ENCODE results near the gene TXNDC5.
A peak's percentile ranks its signal among the peaks of the same experiment; 100 is the strongest.
"Not testable (repeated sequence)": the region's sequence is repeated elsewhere in the genome, so short reads cannot be mapped to it uniquely, and the experiment has no call there.

Gene TXNDC5

GRCh38 chr6:7894262-7895124 lies 16.1 kb downstream of the TXNDC5 start:
- DNase-seq: no peak

GRCh38 chr6:7893342-7893741 lies 17.2 kb downstream of the TXNDC5 start:
- no peak for DNase-seq

- DNase-seq: not testable (repeated sequence)
Observed at GRCh38 chr6:7892367-7892766, 18.2 kb downstream of the TXNDC5 start.

GRCh38 chr6:7891078-7891872 lies 19.3 kb downstream of the TXNDC5 start:
- DNase-seq: no peak

- DNase-seq: no peak
Observed at GRCh38 chr6:7888587-7889357, 21.8 kb downstream of the TXNDC5 start.

GRCh38 chr6:7887278-7887991 lies 23.2 kb downstream of the TXNDC5 start:
- DNase-seq: no peak

GRCh38 chr6:7886132-7886531 lies 24.5 kb downstream of the TXNDC5 start:
- no peak for DNase-seq

GRCh38 chr6:7883381-7883780 lies 27.2 kb downstream of the TXNDC5 start:
- DNase-seq: no peak

- DNase-seq: no peak
Observed at GRCh38 chr6:7882505-7883257, 27.9 kb downstream of the TXNDC5 start.

- no peak for DNase-seq
Observed at GRCh38 chr6:7881765-7882500, 28.7 kb downstream of the TXNDC5 start.

- no peak for DNase-seq
Observed at GRCh38 chr6:7880718-7881107, 29.9 kb downstream of the TXNDC5 start.

- no peak for DNase-seq
Observed at GRCh38 chr6:7879980-7880717, 30.4 kb downstream of the TXNDC5 start.

- no peak for DNase-seq
Observed at GRCh38 chr6:7879579-7879978, 31.0 kb downstream of the TXNDC5 start.

GRCh38 chr6:7879043-7879442 lies 31.5 kb downstream of the TXNDC5 start:
- DNase-seq: no peak

- DNase-seq: no peak
Observed at GRCh38 chr6:7878401-7878964, 32.1 kb downstream of the TXNDC5 start.

GRCh38 chr6:7868926-7869325 lies 41.7 kb downstream of the TXNDC5 start:
- DNase-seq: no peak

GRCh38 chr6:7866526-7866925 lies 44.1 kb downstream of the TXNDC5 start:
- no peak for DNase-seq

GRCh38 chr6:7865781-7866180 lies 44.8 kb downstream of the TXNDC5 start:
- no peak for DNase-seq

GRCh38 chr6:7859591-7859990 lies 51.0 kb downstream of the TXNDC5 start:
- DNase-seq: no peak

GRCh38 chr6:7851780-7852179 lies 58.8 kb downstream of the TXNDC5 start:
- DNase-seq: peak; percentile 22

Data from OCI-M1 (cell line).